Adipose tissue (tissue), 3 donors: ENCODE data around the gene OFD1. TPM values are rescaled to one million over a fixed set of nuclear protein-coding genes. Genes with fewer than 3 reads are reported as not detected.

Experiments
- H3K27ac ChIP-seq: one replicate; pipeline ENCODE4 v1.5.1; 2013; ENCODE audit warnings: low read depth, low read length
- WGBS, 3 donors: extraction: QIAGEN DNeasy Blood & Tissue Kit; methylation state at CpG; one replicate each; pipeline ENCODE4 v1.1.7; 2013; 5-methylcytosine and 5-hydroxymethylcytosine counted together
- polyA plus RNA-seq, 3 donors: library from polyadenylated mRNA; stranded (reverse); fragments of 200-250 nt; gene quantifications; one replicate each; pipeline ENCODE4 v1.2.3, GENCODE V29; 2013
- donor health status: healthy with polysubstance abuse.
- donor health status: Bipolar disorder and iron deficiency.
- donor health status: healthy.

Gene OFD1
- polyA plus RNA-seq: 10 to 100 TPM in 1 of 3 donors, 1 to 10 TPM in 2; 8.6 to 24.1 (median 9.3) TPM

DNA sequence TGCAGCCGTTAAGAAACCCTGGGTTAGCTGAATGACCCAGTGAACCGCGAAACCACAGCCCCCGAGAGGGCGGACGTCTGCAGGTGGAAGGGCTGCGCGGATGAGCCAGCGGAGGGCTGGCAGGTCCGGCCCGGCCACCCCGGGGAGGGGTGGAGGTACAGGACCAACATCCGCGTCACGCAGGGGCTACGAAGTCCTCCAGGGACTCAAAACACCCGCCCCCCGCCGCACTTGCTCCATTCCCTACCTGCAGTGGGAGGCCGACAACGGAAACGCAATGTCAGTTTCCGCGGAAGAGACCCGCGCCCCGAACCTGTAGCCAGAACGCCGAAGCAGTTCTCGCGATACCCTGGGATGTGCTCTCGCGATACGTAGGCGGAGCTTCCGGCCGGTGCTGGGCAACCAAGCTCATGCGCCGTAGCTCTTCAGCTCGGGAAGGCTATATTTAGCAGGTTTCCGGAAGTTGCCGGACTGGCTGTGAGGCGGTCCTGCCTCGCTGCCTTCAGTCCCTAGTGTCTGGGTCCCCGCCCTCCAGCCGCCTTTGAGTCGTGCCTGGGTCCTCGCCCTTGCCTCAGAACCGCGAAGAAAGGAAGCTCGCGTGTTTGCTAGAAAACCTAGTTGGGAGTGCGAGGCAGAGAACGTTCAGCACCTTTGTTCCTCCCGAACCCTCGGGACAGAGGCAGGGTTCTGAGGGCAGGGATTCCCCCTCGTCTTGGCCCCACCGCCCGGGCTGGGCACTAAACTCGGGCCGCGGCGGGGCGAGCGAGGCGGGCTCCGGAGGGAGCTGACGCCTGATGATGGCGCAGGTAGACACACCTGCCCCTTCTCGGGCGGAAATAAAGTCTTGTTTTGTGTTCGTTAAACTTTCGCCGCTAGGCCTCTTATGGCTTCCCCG is at the start of gene OFD1, which contains the start of gene TRAPPC2:
Gene OFD1 (plus strand): TSS at position 471 of the 895 bp plus-strand sequence. CDS start 324 bp downstream, at position 795.
Gene TRAPPC2 (minus strand): TSS at position 343 of the 895 bp plus-strand sequence. CDS start 14,657 bp downstream, outside the sequence.
- peak within 1 kb of the TSS; percentile 38 for H3K27ac ChIP-seq
- 0 to 2% (median 0%) methylated on average over 48 to 75 of the region's 75 CpGs for WGBS, 3 donors

DNA sequence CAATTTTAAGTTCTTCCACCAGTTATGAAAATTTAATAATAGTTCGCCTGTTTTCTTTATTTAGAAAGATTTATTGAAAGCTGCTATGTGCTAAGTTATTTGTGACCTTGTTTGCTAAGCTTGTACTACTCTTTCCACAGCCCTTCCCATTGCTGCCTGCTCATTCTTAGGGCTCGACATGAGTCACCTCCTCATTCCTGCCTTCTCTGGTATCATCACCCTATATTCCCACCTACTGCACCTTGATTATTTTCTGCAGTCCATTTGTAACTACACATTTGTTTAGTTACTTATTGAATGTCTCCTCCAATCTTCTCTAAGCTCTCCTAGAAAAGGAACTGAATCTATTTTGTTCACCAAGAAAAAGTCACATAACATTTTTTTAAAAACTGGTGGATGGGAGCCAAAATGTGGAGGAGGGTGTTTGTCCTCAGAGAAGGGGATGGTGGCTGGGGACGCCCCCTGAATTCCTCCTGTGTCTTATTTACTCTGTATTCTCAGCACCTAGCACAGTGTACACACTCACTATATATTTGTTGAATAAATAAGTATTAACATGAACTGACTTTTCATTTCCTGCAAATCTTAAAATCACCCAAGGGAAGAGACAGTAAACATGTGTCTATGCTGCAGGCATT is 49.3 kb upstream of the OFD1 start:
- WGBS, 3 donors: 42 to 79% (median 49%) methylated on average over 3 of the region's 3 CpGs
- no peak overlapping the region for H3K27ac ChIP-seq

GRCh38 chrX:13687203-13687602 is 47.3 kb upstream of the OFD1 start:
- H3K27ac ChIP-seq: no peak overlapping the region
- 64 to 92% (median 68%) methylated on average over 1 of the region's 1 CpG for WGBS, 3 donors

DNA sequence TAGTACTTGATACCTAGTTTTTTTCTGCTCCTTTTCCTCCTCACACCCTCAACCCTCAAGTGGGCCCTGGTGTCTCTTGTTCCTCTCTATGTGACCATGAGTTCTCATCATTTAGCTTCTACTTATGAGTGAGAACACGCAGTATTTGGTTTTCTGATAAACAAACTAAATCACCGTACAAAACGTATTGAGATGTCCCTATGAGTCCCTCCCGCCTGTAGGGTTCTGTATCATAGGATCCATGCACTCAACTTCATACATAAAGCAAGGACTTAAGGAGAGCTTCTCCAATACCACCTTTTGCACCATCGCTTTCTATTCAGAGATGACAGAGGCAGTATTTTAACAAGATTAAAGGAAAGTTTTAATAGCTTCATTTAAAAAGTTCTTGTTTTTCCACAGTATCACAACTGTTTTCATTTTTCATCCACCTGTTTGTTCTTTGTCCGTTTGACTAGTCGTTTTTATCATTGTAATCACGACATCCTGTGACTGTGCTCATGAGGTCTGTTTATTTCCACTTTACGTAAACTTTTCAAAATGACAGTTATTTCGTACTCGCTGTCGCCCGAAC is 46.1 kb upstream of the OFD1 start:
- no peak overlapping the region for H3K27ac ChIP-seq
- 8 to 11% (median 8%) methylated on average over 13 of the region's 13 CpGs for WGBS, 3 donors

- 0 to 1% (median 0%) methylated on average over 43 to 66 of the region's 68 CpGs for WGBS, 3 donors
- peak within 1 kb of the TSS; percentile 55 for H3K27ac ChIP-seq
Measured at GRCh38 chrX:13688958-13689740, 45.4 kb upstream of the OFD1 start, which contains the start of gene RAB9A. Gene RAB9A (plus strand): TSS chrX:13689128. CDS start chrX:13708747, 19,619 bp downstream.

- H3K27ac ChIP-seq: no peak overlapping the region
- 0 to 6% (median 1%) methylated on average over 16 of the region's 16 CpGs for WGBS, 3 donors
Measured at GRCh38 chrX:13689741-13690211, 44.8 kb upstream of the OFD1 start.

DNA sequence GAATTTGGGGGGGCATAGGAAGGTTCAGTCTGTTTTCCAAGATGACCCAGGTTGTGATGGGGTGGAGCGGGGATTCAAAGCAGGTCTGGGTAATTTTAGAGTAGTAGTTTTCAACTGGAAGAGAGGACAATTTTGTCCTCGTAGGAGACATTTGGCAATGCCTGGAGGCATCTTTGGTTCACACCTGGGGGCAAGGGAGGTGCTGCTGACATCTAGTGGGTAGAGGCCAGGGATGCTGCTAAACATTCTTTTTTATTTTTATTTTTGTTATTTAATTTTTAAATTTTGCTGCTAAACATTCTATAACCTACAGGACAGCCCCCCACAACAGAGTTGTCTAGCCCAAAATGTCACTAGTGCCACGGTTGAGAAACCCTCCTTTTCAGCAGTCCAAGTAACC is 43.7 kb upstream of the OFD1 start:
- H3K27ac ChIP-seq: no peak overlapping the region
- WGBS, 3 donors: 59 to 66% (median 61%) methylated on average over 3 of the region's 3 CpGs

DNA sequence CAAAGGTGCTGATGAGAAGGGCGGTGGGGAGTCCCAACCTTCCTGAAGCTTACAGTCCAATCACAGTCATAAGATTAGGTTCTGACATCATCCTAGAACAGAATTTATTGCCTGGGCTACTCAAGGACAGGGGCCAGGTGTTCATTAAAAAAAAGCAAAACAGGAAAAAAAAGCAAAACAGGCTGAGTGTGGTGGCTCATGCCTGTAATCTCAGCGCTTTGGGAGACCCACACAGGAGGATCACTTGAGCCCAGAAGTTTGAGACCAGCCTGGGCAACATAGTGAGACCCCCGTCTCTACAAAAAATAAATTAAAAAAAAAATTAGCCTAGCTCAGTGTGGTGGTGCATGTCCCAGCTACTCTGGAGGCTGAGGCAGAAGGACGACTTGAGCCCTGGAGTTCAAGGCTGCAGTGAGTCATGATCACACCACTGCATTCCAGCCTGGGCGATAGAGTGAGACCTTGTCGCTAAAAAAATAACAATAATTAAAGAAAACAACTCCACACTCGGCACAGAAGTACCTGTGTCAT is 42.6 kb upstream of the OFD1 start:
- no peak overlapping the region for H3K27ac ChIP-seq
- 34 to 82% (median 76%) methylated on average over 7 of the region's 7 CpGs for WGBS, 3 donors

DNA sequence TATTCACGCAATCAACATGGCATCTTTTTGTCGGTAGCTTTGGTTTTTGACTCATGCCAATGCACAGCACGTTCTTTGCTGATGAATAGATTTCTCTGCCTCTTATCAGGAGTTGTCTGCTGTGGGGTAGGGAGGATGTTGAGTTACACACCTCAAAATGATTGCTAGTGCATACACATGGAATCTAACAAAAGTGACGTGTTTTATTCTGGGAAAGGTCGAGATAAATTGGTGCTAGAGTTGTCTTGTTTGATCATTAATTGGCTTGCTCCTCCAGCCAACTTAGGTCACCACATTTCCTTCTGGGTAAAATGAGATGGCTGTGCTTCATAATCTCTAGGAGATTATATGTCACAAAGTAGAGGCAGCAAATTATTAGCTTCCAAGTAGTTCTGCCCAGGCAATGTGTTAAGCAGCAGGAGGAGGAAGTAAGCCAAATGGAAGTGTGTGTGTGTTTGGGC is 41.7 kb upstream of the OFD1 start:
- no peak overlapping the region for H3K27ac ChIP-seq
- 25 to 71% (median 68%) methylated on average over 5 of the region's 5 CpGs for WGBS, 3 donors

- H3K27ac ChIP-seq: no peak overlapping the region
- WGBS, 3 donors: 20 to 57% (median 51%) methylated on average over 7 of the region's 7 CpGs
Measured at GRCh38 chrX:13693341-13693961, 41.1 kb upstream of the OFD1 start.

GRCh38 chrX:13694359-13694758 is 40.2 kb upstream of the OFD1 start:
- 65 to 81% (median 80%) methylated on average over 2 of the region's 2 CpGs for WGBS, 3 donors
- H3K27ac ChIP-seq: no peak overlapping the region

- H3K27ac ChIP-seq: no peak overlapping the region
- 67 to 81% (median 74%) methylated on average over 8 of the region's 8 CpGs for WGBS, 3 donors
Measured at GRCh38 chrX:13694983-13695382, 39.6 kb upstream of the OFD1 start.

GRCh38 chrX:13695601-13696115 is 38.9 kb upstream of the OFD1 start:
- H3K27ac ChIP-seq: no peak overlapping the region
- WGBS, 3 donors: 78 to 84% (median 81%) methylated on average over 4 of the region's 4 CpGs

- H3K27ac ChIP-seq: no peak overlapping the region
- 68 to 98% (median 80%) methylated on average over 2 of the region's 2 CpGs for WGBS, 3 donors
Measured at GRCh38 chrX:13697455-13697854, 37.1 kb upstream of the OFD1 start.

- no peak overlapping the region for H3K27ac ChIP-seq
- 79 to 100% (median 90%) methylated on average over 1 of the region's 1 CpG for WGBS, 3 donors
Measured at GRCh38 chrX:13697976-13698375, 36.6 kb upstream of the OFD1 start.

GRCh38 chrX:13698432-13698831 is 36.1 kb upstream of the OFD1 start:
- WGBS, 3 donors: 38 to 58% (median 52%) methylated on average over 1 of the region's 1 CpG
- H3K27ac ChIP-seq: no peak overlapping the region

DNA sequence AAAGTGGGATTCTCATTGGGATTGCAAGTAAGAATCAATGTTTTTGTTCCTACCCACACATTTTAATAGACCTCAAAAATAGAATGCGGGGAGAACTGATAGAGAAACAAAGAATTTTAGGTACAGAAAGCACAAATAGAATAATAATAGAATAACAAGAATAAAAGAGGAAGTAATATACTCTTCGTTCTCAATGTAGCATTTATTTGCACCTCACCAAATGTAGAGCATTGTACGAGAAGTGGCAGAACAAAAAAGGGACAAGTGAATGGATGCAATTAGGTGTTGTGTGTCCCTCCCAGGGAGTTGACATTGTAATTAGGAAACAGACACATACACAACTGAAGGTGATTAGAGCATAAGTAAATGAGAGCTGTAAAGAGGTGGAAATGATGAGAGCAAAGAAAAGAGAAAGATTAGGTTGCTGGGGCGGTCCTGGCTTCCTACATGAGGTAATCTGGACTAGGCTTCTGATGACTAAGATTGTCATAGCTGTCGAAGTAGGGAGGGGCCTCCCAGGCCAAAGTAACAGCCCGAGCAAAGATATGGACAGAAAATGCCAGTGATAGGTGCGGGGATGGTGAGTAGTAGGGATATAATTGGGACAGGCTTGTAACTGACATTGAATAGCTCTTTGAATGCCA is 35.2 kb upstream of the OFD1 start:
- no peak overlapping the region for H3K27ac ChIP-seq
- 54 to 66% (median 66%) methylated on average over 7 of the region's 7 CpGs for WGBS, 3 donors
